ENCODE measurements around the gene CNGA3.
"Not testable (repeated sequence)": the region's sequence is repeated elsewhere in the genome, so short reads cannot be mapped to it uniquely, and the experiment has no call there.

CNGA3 gene

GRCh38 chr2:98311771-98312545 lies 34.3 kb upstream of the CNGA3 start:
- TF ChIP-seq CTCF (conservative IDR thresholded peaks at IDR 0.05; ENCODE audit: control insufficient read depth, insufficient read depth, low read depth, low read length), result no peak
- no peak for DNase-seq (ENCODE audit: low read depth)

GRCh38 chr2:98313492-98314250 lies 32.6 kb upstream of the CNGA3 start:
- no peak for TF ChIP-seq CTCF (conservative IDR thresholded peaks at IDR 0.05; ENCODE audit: control insufficient read depth, insufficient read depth, low read depth, low read length)
- no peak for DNase-seq (ENCODE audit: low read depth)
- H3K4me3 ChIP-seq (ENCODE audit: control insufficient read depth, low read depth, low read length), result no peak overlapping the region

More at GRCh38 chr2:98311771-98312545, 34.3 kb upstream of the CNGA3 start:
- no peak overlapping the region for H3K4me3 ChIP-seq (ENCODE audit: control insufficient read depth, low read depth, low read length)

- no peak for DNase-seq (ENCODE audit: low read depth)
- no peak for TF ChIP-seq CTCF (conservative IDR thresholded peaks at IDR 0.05; ENCODE audit: control insufficient read depth, insufficient read depth, low read depth, low read length)
- no peak overlapping the region for H3K4me3 ChIP-seq (ENCODE audit: control insufficient read depth, low read depth, low read length)
Measured at GRCh38 chr2:98314251-98314650, 32.0 kb upstream of the CNGA3 start.

- H3K4me3 ChIP-seq (ENCODE audit: control insufficient read depth, low read depth, low read length), result no peak overlapping the region
- no peak for DNase-seq (ENCODE audit: low read depth)
- TF ChIP-seq CTCF (conservative IDR thresholded peaks at IDR 0.05; ENCODE audit: control insufficient read depth, insufficient read depth, low read depth, low read length), result no peak
Measured at GRCh38 chr2:98315957-98316356, 30.3 kb upstream of the CNGA3 start.

- DNase-seq (ENCODE audit: low read depth), result no peak
- H3K4me3 ChIP-seq (ENCODE audit: control insufficient read depth, low read depth, low read length), result no peak overlapping the region
- TF ChIP-seq CTCF (conservative IDR thresholded peaks at IDR 0.05; ENCODE audit: control insufficient read depth, insufficient read depth, low read depth, low read length), result no peak
Measured at GRCh38 chr2:98317214-98317613, 29.0 kb upstream of the CNGA3 start.

GRCh38 chr2:98320171-98320570 lies 26.1 kb upstream of the CNGA3 start:
- H3K4me3 ChIP-seq (ENCODE audit: control insufficient read depth, low read depth, low read length); DNase-seq (ENCODE audit: low read depth): not testable (repeated sequence)

GRCh38 chr2:98324181-98324580 lies 22.1 kb upstream of the CNGA3 start:
- no peak overlapping the region for H3K4me3 ChIP-seq (ENCODE audit: control insufficient read depth, low read depth, low read length)
- no peak for TF ChIP-seq CTCF (conservative IDR thresholded peaks at IDR 0.05; ENCODE audit: control insufficient read depth, insufficient read depth, low read depth, low read length)
- DNase-seq (ENCODE audit: low read depth), result peak; percentile 58

Measured in fibroblast of mammary gland (primary cell).